K562 (cell line): ENCODE measurements around the gene TNFAIP3.

ENCODE experiments used
- BCL6 ChIP-seq: fragments of 250-450 bp; sonication (Bioruptor Pico); IDR thresholded peaks from 2 replicates; pipeline ENCODE4 v1.4.0; 2020
- GATA2 ChIP-seq: sonication (generic); formaldehyde crosslinking; IDR thresholded peaks from 2 replicates; pipeline ENCODE4 v1.4.0; 2020; ENCODE audit warnings: mild to moderate bottlenecking, missing genetic modification reagents
- NCOA1 ChIP-seq: fragments of 450-650 bp; IDR thresholded peaks from 2 replicates; pipeline ENCODE4 v1.6.1; 2016; ENCODE audit warnings: low read depth
- NFRKB ChIP-seq: fragments of 450-650 bp; IDR thresholded peaks from 2 replicates; pipeline ENCODE4 v1.6.1; 2016; ENCODE audit warnings: low read depth
- NRF1 ChIP-seq, 2 experiments: fragments of 450-650 bp; IDR thresholded peaks in 1 of 2; conservative IDR thresholded peaks in 1 of 2; 2 replicates each; pipeline ENCODE4 v1.6.1; 2014; ENCODE audit warnings: mild to moderate bottlenecking in 2 of 2
- POLR2AphosphoS5 ChIP-seq: IDR thresholded peaks from 2 replicates; pipeline ENCODE4 v1.6.1; 2011; ENCODE audit warnings: mild to moderate bottlenecking, low read depth, low read length, moderate library complexity; ENCODE audit not compliant: control insufficient read depth, insufficient read depth
- SFPQ ChIP-seq: fragments of 200-400 bp; formaldehyde crosslinking; IDR thresholded peaks from 2 replicates; pipeline ENCODE4 v1.6.1; 2017; ENCODE audit warnings: mild to moderate bottlenecking, low read depth, low read length, moderate library complexity
- ZNF184 ChIP-seq: sonication (generic); formaldehyde crosslinking; IDR thresholded peaks from 2 replicates; pipeline ENCODE4 v1.5.0; 2020; ENCODE audit warnings: missing genetic modification reagents
- TF ChIP-seq, protein P1 (sequence below): fragments of 450-650 bp; conservative IDR thresholded peaks from 2 replicates; pipeline ENCODE4 v1.6.1; 2016; ENCODE audit warnings: missing genetic modification characterization, low read depth, mild to moderate bottlenecking, missing compliant biosample characterization, moderate library complexity
- TF ChIP-seq, protein P2 (sequence below): IDR thresholded peaks from 2 replicates; pipeline ENCODE4 v1.6.1; 2011; ENCODE audit warnings: borderline replicate concordance, low read depth, mild to moderate bottlenecking, moderate library complexity, low read length; ENCODE audit not compliant: insufficient read depth, poor library complexity, severe bottlenecking
- TF ChIP-seq, protein P3 (sequence below): fragments of 250-450 bp; sonication (Bioruptor Pico); IDR thresholded peaks from 2 replicates; pipeline ENCODE4 v1.8.0; 2021; ENCODE audit warnings: mild to moderate bottlenecking, moderate library complexity

- TF ChIP-seq, protein P1, sequence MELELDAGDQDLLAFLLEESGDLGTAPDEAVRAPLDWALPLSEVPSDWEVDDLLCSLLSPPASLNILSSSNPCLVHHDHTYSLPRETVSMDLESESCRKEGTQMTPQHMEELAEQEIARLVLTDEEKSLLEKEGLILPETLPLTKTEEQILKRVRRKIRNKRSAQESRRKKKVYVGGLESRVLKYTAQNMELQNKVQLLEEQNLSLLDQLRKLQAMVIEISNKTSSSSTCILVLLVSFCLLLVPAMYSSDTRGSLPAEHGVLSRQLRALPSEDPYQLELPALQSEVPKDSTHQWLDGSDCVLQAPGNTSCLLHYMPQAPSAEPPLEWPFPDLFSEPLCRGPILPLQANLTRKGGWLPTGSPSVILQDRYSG (tag), result no peak
- TF ChIP-seq ZNF184 (CRISPR knock-in tag), result no peak
- TF ChIP-seq SFPQ, result no peak
- peak; percentile 25 to 26; a peak in 1 of 4 replicates for TF ChIP-seq NRF1 (conservative IDR thresholded peaks at IDR 0.05 in 1 of 2, IDR thresholded peaks at IDR 0.05 in 1 of 2)
- TF ChIP-seq, protein P2, sequence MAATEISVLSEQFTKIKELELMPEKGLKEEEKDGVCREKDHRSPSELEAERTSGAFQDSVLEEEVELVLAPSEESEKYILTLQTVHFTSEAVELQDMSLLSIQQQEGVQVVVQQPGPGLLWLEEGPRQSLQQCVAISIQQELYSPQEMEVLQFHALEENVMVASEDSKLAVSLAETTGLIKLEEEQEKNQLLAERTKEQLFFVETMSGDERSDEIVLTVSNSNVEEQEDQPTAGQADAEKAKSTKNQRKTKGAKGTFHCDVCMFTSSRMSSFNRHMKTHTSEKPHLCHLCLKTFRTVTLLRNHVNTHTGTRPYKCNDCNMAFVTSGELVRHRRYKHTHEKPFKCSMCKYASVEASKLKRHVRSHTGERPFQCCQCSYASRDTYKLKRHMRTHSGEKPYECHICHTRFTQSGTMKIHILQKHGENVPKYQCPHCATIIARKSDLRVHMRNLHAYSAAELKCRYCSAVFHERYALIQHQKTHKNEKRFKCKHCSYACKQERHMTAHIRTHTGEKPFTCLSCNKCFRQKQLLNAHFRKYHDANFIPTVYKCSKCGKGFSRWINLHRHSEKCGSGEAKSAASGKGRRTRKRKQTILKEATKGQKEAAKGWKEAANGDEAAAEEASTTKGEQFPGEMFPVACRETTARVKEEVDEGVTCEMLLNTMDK, result no peak
- no peak for TF ChIP-seq BCL6 (CRISPR knock-in tag)
- no peak for TF ChIP-seq NCOA1
- no peak for TF ChIP-seq GATA2
- TF ChIP-seq NFRKB, result peak; percentile 82
- TF ChIP-seq, protein P3, sequence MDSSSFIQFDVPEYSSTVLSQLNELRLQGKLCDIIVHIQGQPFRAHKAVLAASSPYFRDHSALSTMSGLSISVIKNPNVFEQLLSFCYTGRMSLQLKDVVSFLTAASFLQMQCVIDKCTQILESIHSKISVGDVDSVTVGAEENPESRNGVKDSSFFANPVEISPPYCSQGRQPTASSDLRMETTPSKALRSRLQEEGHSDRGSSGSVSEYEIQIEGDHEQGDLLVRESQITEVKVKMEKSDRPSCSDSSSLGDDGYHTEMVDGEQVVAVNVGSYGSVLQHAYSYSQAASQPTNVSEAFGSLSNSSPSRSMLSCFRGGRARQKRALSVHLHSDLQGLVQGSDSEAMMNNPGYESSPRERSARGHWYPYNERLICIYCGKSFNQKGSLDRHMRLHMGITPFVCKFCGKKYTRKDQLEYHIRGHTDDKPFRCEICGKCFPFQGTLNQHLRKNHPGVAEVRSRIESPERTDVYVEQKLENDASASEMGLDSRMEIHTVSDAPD (CRISPR knock-in tag), result no peak
- TF ChIP-seq POLR2AphosphoS5, result no peak
Observed at GRCh38 chr6:137861550-137862337, 5.3 kb upstream of the TNFAIP3 start.
